Ascending aorta (tissue), 2 donors: ENCODE data around the gene BEGAIN. TPM values are rescaled to one million over a fixed set of nuclear protein-coding genes. Genes with fewer than 3 reads are reported as not detected.

Experiments
- DNase-seq, 2 donors: peaks; one replicate each; pipeline ENCODE4 v3.0.0-alpha.2; 2019; ENCODE audit warnings: low spot score in 2 of 2
- H3K27ac ChIP-seq, 2 donors: fragments of 200-600 bp; sonication (generic); one replicate each; pipeline ENCODE4 v1.5.1; 2016 to 2017; ENCODE audit warnings: mild to moderate bottlenecking in 1 of 2
- H3K27me3 ChIP-seq: fragments of 200-600 bp; sonication (generic); one replicate; pipeline ENCODE4 v1.5.1; 2017
- H3K36me3 ChIP-seq, 2 donors: fragments of 200-600 bp; sonication (generic); one replicate each; pipeline ENCODE4 v1.5.1; 2016
- H3K4me1 ChIP-seq, 2 donors: fragments of 200-600 bp; sonication (generic); one replicate each; pipeline ENCODE4 v1.5.1; 2016 to 2017; ENCODE audit warnings: mild to moderate bottlenecking in 1 of 2
- H3K4me3 ChIP-seq, 2 donors: fragments of 200-600 bp; sonication (generic); one replicate each; pipeline ENCODE4 v1.5.1; 2016 to 2017; ENCODE audit warnings: mild to moderate bottlenecking in 1 of 2
- H3K9me3 ChIP-seq, 2 donors: fragments of 200-600 bp; sonication (generic); one replicate each; pipeline ENCODE4 v1.5.1; 2016
- CTCF ChIP-seq, 3 experiments: fragments of 200-600 bp in 2 of 3; fragments of 450-650 bp in 1 of 3; sonication (generic) in 2 of 3; IDR thresholded peaks; one replicate each; pipeline ENCODE4 v1.5.1; 2016 to 2019; ENCODE audit warnings: antibody characterized with exemption in 3 of 3, mild to moderate bottlenecking in 1 of 3, moderate library complexity in 1 of 3
- intact Hi-C: fragments of 100-400 bp; cut with DNase I; formaldehyde crosslinking; loops from one replicate; pipeline ENCODE4 v1.15.1; 2023
- total RNA-seq: library from RNA; depleted of rRNA; stranded (reverse); fragments of >200 nt; gene quantifications from one replicate; pipeline ENCODE4 v1.1.0, GENCODE V29; 2016

The BEGAIN gene
- total RNA-seq, 1 donor from 2014 or later: 5.9 TPM

GRCh38 chr14:100558966-100559365 lies 28.3 kb downstream of the BEGAIN start:
- Histone ChIP-seq H3K4me1 (no peaks in the 10 kb centered on the region), H3K9me3 (no peaks in the 10 kb centered on the region), H3K27me3 (no peaks in the 10 kb centered on the region), H3K27ac (no peak overlapping the region), H3K36me3 (no peaks in the 10 kb centered on the region), H3K4me3 (no peak overlapping the region)
- no peak for TF ChIP-seq CTCF (IDR thresholded peaks at IDR 0.05)
- no peak for DNase-seq
- intact Hi-C loops: no loop called here

- no peak for TF ChIP-seq CTCF (IDR thresholded peaks at IDR 0.05)
- H3K36me3 ChIP-seq: no peaks in the 10 kb centered on the region
- H3K9me3 ChIP-seq: no peaks in the 10 kb centered on the region
- no peaks in the 10 kb centered on the region for H3K27me3 ChIP-seq
- intact Hi-C loops: no loop called here
- H3K4me3 ChIP-seq: no peak overlapping the region
- no peaks in the 10 kb centered on the region for H3K4me1 ChIP-seq
- H3K27ac ChIP-seq: no peak overlapping the region
- no peak for DNase-seq
These were observed 29.0 kb downstream of the BEGAIN start for GRCh38 chr14:100558226-100558625.

- no peak for TF ChIP-seq CTCF (IDR thresholded peaks at IDR 0.05)
- H3K27me3 ChIP-seq: no peaks in the 10 kb centered on the region
These were observed 29.6 kb downstream of the BEGAIN start for GRCh38 chr14:100557658-100558057.

GRCh38 chr14:100556936-100557505 lies 30.2 kb downstream of the BEGAIN start:
- Histone ChIP-seq H3K4me1 (no peaks in the 10 kb centered on the region), H3K4me3 (no peak overlapping the region), H3K36me3 (no peaks in the 10 kb centered on the region), H3K9me3 (no peaks in the 10 kb centered on the region), H3K27me3 (no peaks in the 10 kb centered on the region), H3K27ac (no peak overlapping the region)
- intact Hi-C loops: no loop called here
- DNase-seq: no peak
- TF ChIP-seq CTCF (IDR thresholded peaks at IDR 0.05): no peak

More at GRCh38 chr14:100557658-100558057, 29.6 kb downstream of the BEGAIN start:
- H3K9me3 ChIP-seq: no peaks in the 10 kb centered on the region
- no peak overlapping the region for H3K27ac ChIP-seq
- no peaks in the 10 kb centered on the region for H3K36me3 ChIP-seq
- intact Hi-C loops: no loop called here
- H3K4me1 ChIP-seq: no peaks in the 10 kb centered on the region
- DNase-seq: no peak
- H3K4me3 ChIP-seq: no peak overlapping the region

GRCh38 chr14:100556140-100556475 lies 31.1 kb downstream of the BEGAIN start:
- H3K27ac ChIP-seq: no peak overlapping the region
- no peaks in the 10 kb centered on the region for H3K9me3 ChIP-seq
- H3K4me1 ChIP-seq: no peaks in the 10 kb centered on the region
- no peak overlapping the region for H3K4me3 ChIP-seq
- H3K27me3 ChIP-seq: no peaks in the 10 kb centered on the region
- no peak for TF ChIP-seq CTCF (IDR thresholded peaks at IDR 0.05)
- intact Hi-C loops: no loop called here
- H3K36me3 ChIP-seq: no peaks in the 10 kb centered on the region
- no peak for DNase-seq
